Neural cell (in vitro differentiated cells): ENCODE data around the gene CAPN10. TPM values are rescaled to one million over a fixed set of nuclear protein-coding genes. Genes with fewer than 3 reads are reported as not detected.

Experiments used
- H2AFZ ChIP-seq: fragments of 200-600, 300-800 bp; sonication (generic), shearing (Covaris generic); 2 replicates; pipeline ENCODE4 v1.6.0; 2014; ENCODE audit warnings: low read depth, mild to moderate bottlenecking, antibody characterized with exemption, low read length, moderate library complexity
- H3F3A ChIP-seq: fragments of 200-600 bp; shearing (Covaris generic); 2 replicates; pipeline ENCODE4 v1.6.1; 2016; ENCODE audit warnings: mild to moderate bottlenecking, moderate library complexity, mixed read lengths, antibody characterized with exemption, low read length; ENCODE audit not compliant: insufficient read depth, poor library complexity, severe bottlenecking
- H3K27ac ChIP-seq: fragments of 200-600, 300-800 bp; sonication (generic), shearing (Covaris generic); 2 replicates; pipeline ENCODE4 v1.5.1; 2014; ENCODE audit warnings: mild to moderate bottlenecking, low read length, moderate library complexity
- H3K27me3 ChIP-seq: fragments of 300-800, 200-600 bp; sonication (generic), shearing (Covaris generic); 2 replicates; pipeline ENCODE4 v1.6.0; 2014; ENCODE audit warnings: mild to moderate bottlenecking, low read depth, low read length, moderate library complexity; ENCODE audit not compliant: insufficient read depth
- H3K36me3 ChIP-seq: fragments of 300-800, 200-600 bp; sonication (generic), shearing (Covaris generic); 2 replicates; pipeline ENCODE4 v1.5.1; 2014; ENCODE audit warnings: mild to moderate bottlenecking, antibody characterized with exemption, low read length, moderate library complexity; ENCODE audit not compliant: insufficient read depth
- H3K4me2 ChIP-seq: fragments of 300-800, 200-600 bp; sonication (generic), shearing (Covaris generic); 2 replicates; pipeline ENCODE4 v1.6.0; 2014; ENCODE audit warnings: mild to moderate bottlenecking, low read length
- H3K4me3 ChIP-seq: fragments of 300-800, 200-600 bp; sonication (generic), shearing (Covaris generic); 2 replicates; pipeline ENCODE4 v1.5.1; 2014; ENCODE audit warnings: mild to moderate bottlenecking, low read length, moderate library complexity
- H3K79me2 ChIP-seq: fragments of 200-600 bp; shearing (Covaris generic); replicated peaks from 2 replicates; pipeline ENCODE4 v1.6.0; 2014; ENCODE audit warnings: mild to moderate bottlenecking, low read length, moderate library complexity; ENCODE audit not compliant: insufficient read depth
- H3K9ac ChIP-seq: fragments of 300-800, 200-600 bp; sonication (generic), shearing (Covaris generic); 2 replicates; pipeline ENCODE4 v1.6.1; 2016; ENCODE audit warnings: mild to moderate bottlenecking, low read length, mixed read lengths
- H3K9me2 ChIP-seq: fragments of 200-600 bp; shearing (Covaris generic); 2 replicates; pipeline ENCODE4 v1.6.1; 2016; ENCODE audit warnings: mild to moderate bottlenecking, low read length, mixed read lengths; ENCODE audit not compliant: insufficient read depth
- H3K9me3 ChIP-seq: fragments of 200-600, 300-800 bp; sonication (generic), shearing (Covaris generic); 2 replicates; pipeline ENCODE4 v1.6.1; 2016; ENCODE audit warnings: mild to moderate bottlenecking, mixed run types, low read length, moderate library complexity, mixed read lengths
- H4K20me1 ChIP-seq: fragments of 200-600 bp; shearing (Covaris generic); 2 replicates; pipeline ENCODE4 v1.6.1; 2016; ENCODE audit warnings: mild to moderate bottlenecking, mixed run types; ENCODE audit not compliant: insufficient read depth
- EP300 ChIP-seq: fragments of 450-650 bp; conservative IDR thresholded peaks from 2 replicates; pipeline ENCODE4 v1.6.1; 2014; ENCODE audit warnings: antibody characterized with exemption, mild to moderate bottlenecking, moderate library complexity; ENCODE audit not compliant: poor library complexity, severe bottlenecking
- EZH2 ChIP-seq: fragments of 200-600, 300-800 bp; shearing (Covaris generic), sonication (generic); IDR thresholded peaks from 2 replicates; pipeline ENCODE4 v1.6.1; 2014; ENCODE audit warnings: antibody characterized with exemption, low read length, borderline replicate concordance, mild to moderate bottlenecking; ENCODE audit not compliant: insufficient read depth, poor library complexity, severe bottlenecking
- MXI1 ChIP-seq: fragments of 450-650 bp; conservative IDR thresholded peaks from 2 replicates; pipeline ENCODE4 v1.6.1; 2014; ENCODE audit warnings: antibody characterized with exemption, mild to moderate bottlenecking; ENCODE audit not compliant: poor library complexity, severe bottlenecking
- POLR2AphosphoS5 ChIP-seq: IDR thresholded peaks from 2 replicates; pipeline ENCODE4 v1.6.1; 2012
- RAD21 ChIP-seq: fragments of 450-650 bp; conservative IDR thresholded peaks from 2 replicates; pipeline ENCODE4 v1.6.1; 2014; ENCODE audit warnings: antibody characterized with exemption, mild to moderate bottlenecking, moderate library complexity
- SMC3 ChIP-seq: fragments of 450-650 bp; conservative IDR thresholded peaks from 2 replicates; pipeline ENCODE4 v1.6.1; 2014; ENCODE audit warnings: antibody characterized with exemption, mild to moderate bottlenecking, moderate library complexity; ENCODE audit not compliant: poor library complexity
- TAF1 ChIP-seq: IDR thresholded peaks from 2 replicates; pipeline ENCODE4 v1.6.1; 2012; ENCODE audit warnings: low read depth
- polyA plus RNA-seq: library from polyadenylated mRNA; depleted of rRNA; stranded (reverse); fragments of >200 nt; gene quantifications from 2 replicates; pipeline ENCODE4 v1.2.3, GENCODE V29; 2014
- TF ChIP-seq, protein P1 (sequence below): fragments of 450-650 bp; IDR thresholded peaks from 2 replicates; pipeline ENCODE4 v1.5.1; 2014; ENCODE audit warnings: antibody characterized with exemption, mild to moderate bottlenecking, moderate library complexity; ENCODE audit not compliant: poor library complexity, severe bottlenecking
- TF ChIP-seq, protein P2 (sequence below): IDR thresholded peaks from 2 replicates; pipeline ENCODE4 v1.6.1; 2012; ENCODE audit warnings: borderline replicate concordance

The CAPN10 gene
- polyA plus RNA-seq, 1 donor from 2014 or later: 120 TPM

DNA sequence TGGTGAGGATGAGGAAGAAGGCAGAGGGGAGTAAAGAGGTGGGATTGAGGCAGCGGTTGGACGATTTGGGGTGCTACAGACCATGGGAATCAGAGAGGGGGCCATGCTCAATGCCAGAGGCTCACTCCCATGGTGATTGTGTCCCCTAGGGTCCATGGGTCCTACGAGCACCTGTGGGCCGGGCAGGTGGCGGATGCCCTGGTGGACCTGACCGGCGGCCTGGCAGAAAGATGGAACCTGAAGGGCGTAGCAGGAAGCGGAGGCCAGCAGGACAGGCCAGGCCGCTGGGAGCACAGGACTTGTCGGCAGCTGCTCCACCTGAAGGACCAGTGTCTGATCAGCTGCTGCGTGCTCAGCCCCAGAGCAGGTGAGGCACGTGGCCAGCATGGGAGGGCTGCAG lies 5.2 kb downstream of the CAPN10 start:
- no peaks in the 10 kb centered on the region for H3K9me3 ChIP-seq
- H3K4me2 ChIP-seq: no peak overlapping the region
- no peaks in the 10 kb centered on the region for H3K36me3 ChIP-seq
- no peaks in the 10 kb centered on the region for H3K9me2 ChIP-seq
- no peaks in the 10 kb centered on the region for H3K27me3 ChIP-seq
- H2AFZ ChIP-seq: no peak overlapping the region
- H3K27ac ChIP-seq: no peak overlapping the region
- H3K4me3 ChIP-seq: no peak overlapping the region
- no peaks in the 10 kb centered on the region for H4K20me1 ChIP-seq
- no peak overlapping the region for H3K9ac ChIP-seq
- H3F3A ChIP-seq: no peaks in the 10 kb centered on the region
- peaks cover 22% of the 10 kb centered on the region for H3K79me2 ChIP-seq
- TF ChIP-seq, protein P1, sequence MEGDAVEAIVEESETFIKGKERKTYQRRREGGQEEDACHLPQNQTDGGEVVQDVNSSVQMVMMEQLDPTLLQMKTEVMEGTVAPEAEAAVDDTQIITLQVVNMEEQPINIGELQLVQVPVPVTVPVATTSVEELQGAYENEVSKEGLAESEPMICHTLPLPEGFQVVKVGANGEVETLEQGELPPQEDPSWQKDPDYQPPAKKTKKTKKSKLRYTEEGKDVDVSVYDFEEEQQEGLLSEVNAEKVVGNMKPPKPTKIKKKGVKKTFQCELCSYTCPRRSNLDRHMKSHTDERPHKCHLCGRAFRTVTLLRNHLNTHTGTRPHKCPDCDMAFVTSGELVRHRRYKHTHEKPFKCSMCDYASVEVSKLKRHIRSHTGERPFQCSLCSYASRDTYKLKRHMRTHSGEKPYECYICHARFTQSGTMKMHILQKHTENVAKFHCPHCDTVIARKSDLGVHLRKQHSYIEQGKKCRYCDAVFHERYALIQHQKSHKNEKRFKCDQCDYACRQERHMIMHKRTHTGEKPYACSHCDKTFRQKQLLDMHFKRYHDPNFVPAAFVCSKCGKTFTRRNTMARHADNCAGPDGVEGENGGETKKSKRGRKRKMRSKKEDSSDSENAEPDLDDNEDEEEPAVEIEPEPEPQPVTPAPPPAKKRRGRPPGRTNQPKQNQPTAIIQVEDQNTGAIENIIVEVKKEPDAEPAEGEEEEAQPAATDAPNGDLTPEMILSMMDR: no peak
- no peak for TF ChIP-seq SMC3
- no peak for TF ChIP-seq RAD21
- TF ChIP-seq, protein P2, sequence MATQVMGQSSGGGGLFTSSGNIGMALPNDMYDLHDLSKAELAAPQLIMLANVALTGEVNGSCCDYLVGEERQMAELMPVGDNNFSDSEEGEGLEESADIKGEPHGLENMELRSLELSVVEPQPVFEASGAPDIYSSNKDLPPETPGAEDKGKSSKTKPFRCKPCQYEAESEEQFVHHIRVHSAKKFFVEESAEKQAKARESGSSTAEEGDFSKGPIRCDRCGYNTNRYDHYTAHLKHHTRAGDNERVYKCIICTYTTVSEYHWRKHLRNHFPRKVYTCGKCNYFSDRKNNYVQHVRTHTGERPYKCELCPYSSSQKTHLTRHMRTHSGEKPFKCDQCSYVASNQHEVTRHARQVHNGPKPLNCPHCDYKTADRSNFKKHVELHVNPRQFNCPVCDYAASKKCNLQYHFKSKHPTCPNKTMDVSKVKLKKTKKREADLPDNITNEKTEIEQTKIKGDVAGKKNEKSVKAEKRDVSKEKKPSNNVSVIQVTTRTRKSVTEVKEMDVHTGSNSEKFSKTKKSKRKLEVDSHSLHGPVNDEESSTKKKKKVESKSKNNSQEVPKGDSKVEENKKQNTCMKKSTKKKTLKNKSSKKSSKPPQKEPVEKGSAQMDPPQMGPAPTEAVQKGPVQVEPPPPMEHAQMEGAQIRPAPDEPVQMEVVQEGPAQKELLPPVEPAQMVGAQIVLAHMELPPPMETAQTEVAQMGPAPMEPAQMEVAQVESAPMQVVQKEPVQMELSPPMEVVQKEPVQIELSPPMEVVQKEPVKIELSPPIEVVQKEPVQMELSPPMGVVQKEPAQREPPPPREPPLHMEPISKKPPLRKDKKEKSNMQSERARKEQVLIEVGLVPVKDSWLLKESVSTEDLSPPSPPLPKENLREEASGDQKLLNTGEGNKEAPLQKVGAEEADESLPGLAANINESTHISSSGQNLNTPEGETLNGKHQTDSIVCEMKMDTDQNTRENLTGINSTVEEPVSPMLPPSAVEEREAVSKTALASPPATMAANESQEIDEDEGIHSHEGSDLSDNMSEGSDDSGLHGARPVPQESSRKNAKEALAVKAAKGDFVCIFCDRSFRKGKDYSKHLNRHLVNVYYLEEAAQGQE: no peak
- no peak for TF ChIP-seq EP300
- TF ChIP-seq POLR2AphosphoS5: no peak
- no peak for TF ChIP-seq MXI1
- no peak for TF ChIP-seq TAF1
- no peak for TF ChIP-seq EZH2

DNA sequence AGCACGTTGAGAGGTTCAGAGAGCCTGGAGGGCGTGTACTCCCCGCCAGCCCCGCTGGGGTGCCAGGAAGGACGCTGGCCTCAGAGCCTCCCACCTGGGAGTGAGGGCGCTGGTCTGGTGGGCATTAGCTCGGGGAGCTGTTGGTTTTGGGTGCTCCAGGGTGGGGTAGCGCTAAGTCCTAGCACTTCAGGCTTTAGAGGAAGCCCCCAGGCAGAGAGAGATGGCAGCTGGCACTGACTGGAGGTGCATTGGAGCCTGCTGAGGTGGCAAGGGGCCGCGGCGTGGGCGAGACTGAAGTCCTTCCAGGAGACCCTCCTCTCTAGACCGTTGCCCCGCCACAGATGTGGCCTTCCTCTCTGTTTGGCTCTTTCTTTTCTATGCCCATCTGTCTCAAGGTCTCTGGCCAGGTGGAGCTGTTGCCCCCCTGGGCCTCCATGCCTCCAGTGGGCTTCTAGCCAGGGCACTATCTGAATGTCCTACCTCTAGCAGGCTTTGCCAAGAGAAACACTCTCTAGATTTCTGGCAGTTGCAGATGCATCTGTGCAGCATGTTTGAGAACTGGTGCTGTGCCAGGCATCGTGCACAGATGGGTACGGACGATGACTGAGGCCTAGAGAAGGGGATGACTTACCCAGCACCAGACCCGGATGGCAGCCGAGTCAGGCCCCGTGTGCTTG lies 6.6 kb downstream of the CAPN10 start:
- Histone ChIP-seq H3K27ac (no peak overlapping the region), H3K4me3 (no peak overlapping the region), H3K9me3 (no peaks in the 10 kb centered on the region), H3K9me2 (no peaks in the 10 kb centered on the region), H4K20me1 (no peaks in the 10 kb centered on the region), H3K79me2 (peaks cover 9% of the 10 kb centered on the region), H3K36me3 (no peaks in the 10 kb centered on the region), H3F3A (no peaks in the 10 kb centered on the region), H3K9ac (no peak overlapping the region), H2AFZ (no peak overlapping the region), H3K27me3 (no peaks in the 10 kb centered on the region), H3K4me2 (no peak overlapping the region)
- TF ChIP-seq MXI1 (no peak), SMC3 (no peak), POLR2AphosphoS5 (no peak), TAF1 (no peak), RAD21 (no peak), EP300 (no peak), EZH2 (no peak)
- TF ChIP-seq, protein P2: no peak
- TF ChIP-seq, protein P1: no peak
